ENCODE measurements around the gene CLDN6.

- TF ChIP-seq CTCF (IDR thresholded peaks at IDR 0.05; ENCODE audit: low read length) (no peak), EZH2 (IDR thresholded peaks at IDR 0.05; ENCODE audit: borderline replicate concordance, low read length) (no peak)
These were observed 8.9 kb upstream of the CLDN6 start for GRCh38 chr16:3026609-3027488.

All from OCI-LY1 (cell line).